CD4-positive, alpha-beta T cell (primary cell): Measurements from ENCODE around the gene AP4M1. TPM values are rescaled to one million over a fixed set of nuclear protein-coding genes. Genes with fewer than 3 reads are reported as not detected.

Source experiments
- ATAC-seq: fragments of 200-7000 bp; cut with Tn5 transposase; one replicate; pipeline ENCODE4 v1.10.0; 2022; ENCODE audit warnings: mild to moderate bottlenecking; ENCODE audit not compliant: poor library complexity
- CTCF ChIA-PET: fragments of 350-600 bp; sonication (Branson Sonifier 250); formaldehyde crosslinking; loops from one replicate; lab custom pipeline; 2021; ENCODE audit warnings: antibody characterized with exemption, inconsistent platforms; lab: Charles Lee
- POLR2A ChIA-PET: fragments of 350-600 bp; sonication (Branson Sonifier 250); formaldehyde crosslinking; loops from one replicate; lab custom pipeline; 2021; ENCODE audit warnings: antibody characterized with exemption, inconsistent platforms; lab: Charles Lee
- DNase-seq, 14 experiments: peaks; one replicate each; pipeline ENCODE4 v3.0.0-alpha.2; 2013 to 2020; ENCODE audit warnings: mixed read lengths in 2 of 14
- H3K27ac ChIP-seq, 2 donors: one replicate each; pipeline versions ENCODE4 v1.5.1 to v1.7.0; 2013; ENCODE audit warnings: low read length in 2 of 2, low read depth in 1 of 2, mild to moderate bottlenecking in 1 of 2
- H3K27me3 ChIP-seq, 2 experiments: 1 replicate in 1 of 2; 2 replicates in 1 of 2; pipeline versions ENCODE4 v1.6.1 to v1.7.0; 2013; ENCODE audit warnings: low read length in 2 of 2, control low read depth in 1 of 2, mild to moderate bottlenecking in 1 of 2, moderate library complexity in 1 of 2; ENCODE audit not compliant: insufficient read depth in 2 of 2, control insufficient read depth in 1 of 2
- H3K36me3 ChIP-seq: one replicate; pipeline ENCODE4 v1.6.1; 2013; ENCODE audit warnings: low read length, control low read depth; ENCODE audit not compliant: insufficient read depth
- H3K4me1 ChIP-seq: one replicate; pipeline ENCODE4 v1.6.1; 2013; ENCODE audit warnings: low read length, control low read depth; ENCODE audit not compliant: insufficient read depth
- H3K4me3 ChIP-seq: one replicate; pipeline ENCODE4 v1.5.1; 2013; ENCODE audit warnings: mild to moderate bottlenecking, low read length, moderate library complexity
- H3K9me3 ChIP-seq, 2 experiments: 1 replicate in 1 of 2; 2 replicates in 1 of 2; pipeline versions ENCODE4 v1.6.1 to v1.7.0; 2013; ENCODE audit warnings: low read length in 2 of 2, mild to moderate bottlenecking in 2 of 2, control low read depth in 1 of 2, moderate library complexity in 1 of 2; ENCODE audit not compliant: control insufficient read depth in 1 of 2, insufficient read depth in 1 of 2
- H3K27ac Mint-ChIP-seq: one replicate; pipeline ENCODE4 v1.8.0; 2020; ENCODE audit warnings: mixed read lengths
- H3K27me3 Mint-ChIP-seq: one replicate; pipeline ENCODE4 v1.8.0; 2021; ENCODE audit warnings: mixed read lengths
- H3K36me3 Mint-ChIP-seq: one replicate; pipeline ENCODE4 v1.8.0; 2021; ENCODE audit warnings: low read depth, mixed read lengths
- H3K4me1 Mint-ChIP-seq: one replicate; pipeline ENCODE4 v1.8.0; 2021; ENCODE audit warnings: low read depth, mixed read lengths
- H3K4me3 Mint-ChIP-seq: one replicate; pipeline ENCODE4 v1.8.0; 2020; ENCODE audit warnings: mild to moderate bottlenecking, mixed read lengths
- H3K9me3 Mint-ChIP-seq: one replicate; pipeline ENCODE4 v1.8.0; 2020; ENCODE audit warnings: mixed read lengths
- intact Hi-C, 2 experiments: fragments of 100-400 bp; cut with DNase I in 1 of 2; cut with micrococcal nuclease in 1 of 2; formaldehyde crosslinking; loops; one replicate each; pipeline versions ENCODE4 v1.15.1 to v1.9.0; 2023 to 2025; cut with DNase I, micrococcal nuclease
- total RNA-seq, 174 experiments: library from RNA in 2 of 174; stranded (reverse) in 2 of 174; gene quantifications; one replicate each; pipeline ENCODE4 v1.2.3 and lab custom pipeline; 2021 to 2026
- TF ChIP-seq, protein P1 (sequence below): fragments of 200-600 bp; IDR thresholded peaks from one replicate; pipeline ENCODE4 v1.8.0; 2022; ENCODE audit warnings: antibody characterized with exemption, mild to moderate bottlenecking

Gene AP4M1
- total RNA-seq, 2 experiments from 2014 or later: 2.8 to 4.0 TPM

- no peak overlapping the region for H3K4me3 ChIP-seq
- ATAC-seq: peak; percentile 6
Measured at GRCh38 chr7:100082978-100083377, 18.5 kb upstream of the AP4M1 start.

DNA sequence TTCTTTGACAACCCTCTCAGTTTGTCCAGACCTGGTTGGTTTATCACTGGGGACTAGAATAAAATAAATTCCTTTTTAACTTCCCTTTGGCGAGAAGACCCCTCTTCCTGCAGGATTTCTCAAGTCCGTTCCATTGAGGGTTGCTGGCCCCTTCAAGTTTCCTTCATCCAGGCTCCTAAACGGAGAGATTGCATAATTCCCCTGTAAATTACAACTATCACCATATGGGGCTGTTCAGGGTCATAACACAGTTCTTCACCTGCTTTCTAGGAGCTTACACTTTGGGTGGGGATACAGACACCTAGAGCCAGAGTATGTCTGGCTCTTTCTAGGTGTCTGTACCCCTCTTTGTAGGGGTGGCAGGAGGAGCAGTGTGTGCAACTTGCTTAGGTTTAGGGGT, 15.9 kb upstream of the AP4M1 start:
- no peaks in the 10 kb centered on the region for H3K9me3 ChIP-seq
- intact Hi-C loops: loop anchor here in 1 of 2 experiments (10.0 kb wide), 2 partner anchors 171 to 941 kb away; partner anchors contain the start of genes SMURF1 and TRIM4
- no peak overlapping the region for H3K27ac ChIP-seq
- no peak for DNase-seq
- Mint-ChIP-seq H3K4me3 (peak overlapping the region; percentile 25), H3K9me3 (no peaks in the 10 kb centered on the region), H3K27ac (peak overlapping the region; percentile 47), H3K4me1 (peaks cover 42% of the 10 kb centered on the region), H3K27me3 (no peaks in the 10 kb centered on the region), H3K36me3 (peaks cover 26% of the 10 kb centered on the region)
- TF ChIP-seq, protein P1, sequence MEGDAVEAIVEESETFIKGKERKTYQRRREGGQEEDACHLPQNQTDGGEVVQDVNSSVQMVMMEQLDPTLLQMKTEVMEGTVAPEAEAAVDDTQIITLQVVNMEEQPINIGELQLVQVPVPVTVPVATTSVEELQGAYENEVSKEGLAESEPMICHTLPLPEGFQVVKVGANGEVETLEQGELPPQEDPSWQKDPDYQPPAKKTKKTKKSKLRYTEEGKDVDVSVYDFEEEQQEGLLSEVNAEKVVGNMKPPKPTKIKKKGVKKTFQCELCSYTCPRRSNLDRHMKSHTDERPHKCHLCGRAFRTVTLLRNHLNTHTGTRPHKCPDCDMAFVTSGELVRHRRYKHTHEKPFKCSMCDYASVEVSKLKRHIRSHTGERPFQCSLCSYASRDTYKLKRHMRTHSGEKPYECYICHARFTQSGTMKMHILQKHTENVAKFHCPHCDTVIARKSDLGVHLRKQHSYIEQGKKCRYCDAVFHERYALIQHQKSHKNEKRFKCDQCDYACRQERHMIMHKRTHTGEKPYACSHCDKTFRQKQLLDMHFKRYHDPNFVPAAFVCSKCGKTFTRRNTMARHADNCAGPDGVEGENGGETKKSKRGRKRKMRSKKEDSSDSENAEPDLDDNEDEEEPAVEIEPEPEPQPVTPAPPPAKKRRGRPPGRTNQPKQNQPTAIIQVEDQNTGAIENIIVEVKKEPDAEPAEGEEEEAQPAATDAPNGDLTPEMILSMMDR: no peak
- H3K27me3 ChIP-seq: no peaks in the 10 kb centered on the region
- ChIA-PET POLR2A (interaction anchor here (0.6 kb wide), 1 partner anchor 72 kb away, joined by 4 read pairs; no protein-coding TSS in a partner anchor), CTCF (no interaction called here)
- H3K4me3 ChIP-seq: no peak overlapping the region
- peaks cover 42% of the 10 kb centered on the region for H3K4me1 ChIP-seq
- no peak for ATAC-seq
- H3K36me3 ChIP-seq: peaks cover 3% of the 10 kb centered on the region

More at GRCh38 chr7:100082978-100083377, 18.5 kb upstream of the AP4M1 start:
- Histone ChIP-seq H3K27me3 (no peaks in the 10 kb centered on the region), H3K9me3 (no peaks in the 10 kb centered on the region), H3K36me3 (peaks cover 14% of the 10 kb centered on the region), H3K4me1 (peaks cover 39% of the 10 kb centered on the region), H3K27ac (no peak overlapping the region)
- peak overlapping the region; percentile 87 for H3K4me3 Mint-ChIP-seq
- H3K27ac Mint-ChIP-seq: peak overlapping the region; percentile 83
- peaks cover 33% of the 10 kb centered on the region for H3K36me3 Mint-ChIP-seq
- ChIA-PET CTCF (interaction anchor here (0.8 to 3.1 kb wide), 3 partner anchors 18 to 50 kb away, joined by 3 to 14 read pairs (median 5); partner anchors contain the start of genes AP4M1 and MCM7), POLR2A (interaction anchor here (1.0 to 2.5 kb wide), 7 partner anchors 18 to 85 kb away, joined by 3 to 9 read pairs (median 6); partner anchors contain the start of genes LAMTOR4, MBLAC1, MCM7 and ZSCAN21)
- peaks cover 39% of the 10 kb centered on the region for H3K4me1 Mint-ChIP-seq
- DNase-seq: no peak
- no peaks in the 10 kb centered on the region for H3K9me3 Mint-ChIP-seq
- intact Hi-C loops: loop anchor here (2.0 to 10.0 kb wide), 7 partner anchors 16 to 938 kb away; partner anchors contain the start of genes SMURF1 (in 1 of the 2), TRIM4 (in 1 of the 2), ZKSCAN1 (in 1 of the 2) and ZSCAN21 (in 1 of the 2)
- TF ChIP-seq, protein P1: no peak
- H3K27me3 Mint-ChIP-seq: no peaks in the 10 kb centered on the region

GRCh38 chr7:100087055-100087750, 14.2 kb upstream of the AP4M1 start:
- Mint-ChIP-seq H3K4me3 (peak overlapping the region; percentile 90), H3K9me3 (no peaks in the 10 kb centered on the region), H3K27ac (peak overlapping the region; percentile 91), H3K4me1 (peaks cover 32% of the 10 kb centered on the region), H3K27me3 (no peaks in the 10 kb centered on the region), H3K36me3 (peaks cover 29% of the 10 kb centered on the region)
- ChIA-PET CTCF (interaction anchor here (1.1 to 1.4 kb wide), 2 partner anchors 44 to 46 kb away, joined by 3 to 4 read pairs; no protein-coding TSS in a partner anchor), POLR2A (interaction anchor here (1.5 to 3.7 kb wide), 3 partner anchors 14 to 168 kb away, joined by 7 to 46 read pairs (median 9); partner anchors contain the start of genes AP4M1, CNPY4, MCM7 and TAF6)
- DNase-seq (no peak), ATAC-seq (no peak)
- Histone ChIP-seq H3K27me3 (no peaks in the 10 kb centered on the region), H3K4me3 (no peak overlapping the region), H3K27ac (no peak overlapping the region), H3K9me3 (no peaks in the 10 kb centered on the region), H3K4me1 (peaks cover 30% of the 10 kb centered on the region), H3K36me3 (peaks cover 20% of the 10 kb centered on the region)
- TF ChIP-seq, protein P1: no peak
- intact Hi-C loops: loop anchor here in 1 of 2 experiments (10.0 kb wide), 2 partner anchors 172 to 942 kb away; partner anchors contain the start of genes SMURF1 and TRIM4
